HG02884 (cell line): ENCODE results near the gene RBMS3.
"Not testable (repeated sequence)": the region's sequence is repeated elsewhere in the genome, so short reads cannot be mapped to it uniquely, and the experiment has no call there.

ENCODE experiments used
- ATAC-seq: cut with Tn5 transposase; IDR thresholded peaks from one replicate; pipeline ENCODE4 v1.9.1; 2021; ENCODE audit warnings: mild to moderate bottlenecking, moderate library complexity; ENCODE audit not compliant: unreplicated experiment

Gene RBMS3

DNA sequence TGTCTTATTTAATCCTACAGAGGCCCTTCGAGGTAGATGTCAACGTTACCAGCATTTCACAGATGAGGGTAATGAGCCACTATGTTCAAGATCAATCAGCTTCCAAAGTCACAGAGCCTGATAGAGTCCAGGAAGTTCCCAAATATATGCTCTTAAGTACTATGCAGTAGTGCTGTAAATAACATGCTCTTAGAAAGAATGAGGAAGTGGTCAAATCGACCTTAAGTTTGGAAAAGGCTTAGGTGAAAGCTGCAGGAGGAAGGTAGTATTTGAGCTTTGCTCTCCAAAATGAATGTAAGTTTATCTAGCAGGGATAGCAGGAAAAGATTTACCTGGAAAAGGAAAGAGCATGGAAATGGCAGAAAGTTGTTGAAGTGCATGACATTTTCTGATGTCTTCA, 234.0 kb downstream of the RBMS3 start:
- ATAC-seq = no peak

DNA sequence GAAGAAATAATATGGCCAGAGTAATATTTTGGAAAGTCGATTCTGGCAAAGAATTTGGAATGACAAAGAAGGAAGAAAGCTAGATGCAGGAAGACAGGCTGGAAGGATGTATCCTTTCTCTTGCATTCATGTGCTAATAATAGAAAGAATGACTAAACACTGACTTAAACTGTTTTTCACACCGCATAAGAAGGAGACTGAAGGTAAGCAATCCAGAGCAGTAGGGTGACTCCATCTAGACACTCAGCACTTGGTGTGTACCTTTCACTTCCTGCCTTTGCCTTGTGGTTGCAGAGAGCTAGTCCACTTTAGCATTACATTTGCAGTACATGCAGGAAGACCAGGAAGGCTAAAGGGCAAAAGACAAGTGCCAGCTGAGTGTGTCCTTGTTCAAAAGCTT, 234.6 kb downstream of the RBMS3 start:
- peak; percentile 60 for ATAC-seq

DNA sequence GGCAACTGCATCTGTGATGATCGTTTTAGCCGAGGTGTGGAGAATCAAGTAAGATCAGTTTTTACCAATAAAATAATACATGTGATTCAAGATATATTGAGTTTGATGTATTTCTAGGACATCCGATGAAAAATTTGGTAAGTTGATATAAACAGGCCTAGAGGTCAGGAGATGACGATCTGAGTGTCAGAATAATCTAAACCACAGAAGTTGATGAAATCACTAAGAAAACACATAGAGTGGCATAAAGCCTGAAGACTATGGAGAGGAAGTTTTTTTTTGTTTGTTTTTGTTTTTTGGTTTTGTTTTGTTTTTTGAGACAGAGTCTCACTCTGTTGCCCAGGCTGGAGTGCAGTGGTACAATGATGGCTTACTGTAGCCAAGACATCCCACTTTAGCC, 235.3 kb downstream of the RBMS3 start:
- no peak for ATAC-seq

DNA sequence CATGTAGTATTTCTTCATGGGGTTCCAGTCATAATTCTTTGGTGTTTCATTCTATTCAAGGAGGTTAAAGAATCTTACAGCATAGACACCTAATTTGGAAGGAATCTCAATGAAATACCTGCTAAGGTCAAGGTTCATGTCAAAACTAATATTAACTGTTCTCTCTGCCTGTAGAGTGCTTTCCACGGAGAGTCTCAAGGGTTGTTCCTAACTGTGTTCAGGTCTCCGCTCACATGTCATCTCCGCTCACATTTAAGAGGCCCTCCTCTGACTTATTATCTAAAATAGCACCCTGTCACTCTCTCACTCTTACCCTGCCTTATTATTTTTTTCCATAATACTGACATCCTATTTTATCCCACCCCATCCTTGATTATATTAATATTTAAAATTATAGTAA, 239.9 kb downstream of the RBMS3 start:
- ATAC-seq = no peak

DNA sequence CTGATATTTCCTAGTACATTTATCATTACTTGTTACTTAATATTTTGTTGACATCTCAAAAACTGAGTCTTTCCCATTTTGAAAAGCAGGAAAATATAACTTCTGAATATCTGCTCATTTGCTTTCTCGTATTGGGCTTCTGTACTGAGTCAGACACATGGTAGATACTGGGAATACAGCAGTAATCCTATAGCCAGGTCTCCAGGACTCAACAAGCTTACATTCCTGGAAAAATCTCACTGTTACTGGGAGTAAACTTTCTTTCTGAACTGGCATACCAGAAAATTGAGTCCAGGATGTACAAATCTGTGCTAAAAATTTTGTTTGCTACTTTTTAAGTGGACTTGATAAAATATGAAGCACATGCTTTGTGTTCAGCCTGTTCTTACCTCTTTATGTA, 240.4 kb downstream of the RBMS3 start:
- no peak for ATAC-seq

DNA sequence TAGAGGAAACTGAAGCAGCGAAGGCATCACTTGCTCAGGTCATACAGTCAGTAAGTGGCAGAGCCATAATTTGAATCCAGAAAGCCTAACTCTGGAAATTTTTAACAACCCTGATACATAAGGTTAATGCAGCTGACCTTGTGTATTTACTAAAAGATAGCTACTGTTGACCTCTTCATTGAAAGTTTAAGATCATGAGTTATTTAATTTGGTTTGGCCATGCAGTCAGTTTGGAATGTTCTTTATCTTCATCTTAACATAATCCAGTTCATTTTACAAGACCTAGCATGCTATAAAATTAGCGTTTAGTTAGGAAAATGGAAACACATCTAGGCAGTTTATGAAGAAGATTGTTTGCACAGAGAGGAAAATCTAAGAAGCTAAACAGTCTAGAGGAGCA, 240.9 kb downstream of the RBMS3 start:
- ATAC-seq = no peak

DNA sequence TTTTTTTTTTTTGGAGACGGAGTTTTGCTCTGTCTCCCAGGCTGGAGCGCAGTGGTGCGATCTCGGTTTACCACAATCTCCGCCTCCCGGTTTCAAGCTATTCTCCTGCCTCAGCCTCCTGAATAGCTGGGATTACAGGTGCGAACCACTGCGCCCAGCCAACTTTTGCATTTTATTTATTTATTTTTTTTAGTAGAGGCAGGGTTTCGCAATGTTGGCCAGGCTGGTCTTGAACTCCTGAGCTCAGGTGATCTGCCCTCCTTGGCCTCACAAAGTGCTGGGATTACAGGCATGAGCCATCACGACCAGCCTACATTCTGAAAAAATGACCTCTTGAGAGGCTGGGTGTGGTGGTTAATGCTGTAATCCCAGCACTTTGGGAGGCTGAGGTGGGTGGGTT, 243.6 kb downstream of the RBMS3 start:
- not testable (repeated sequence) for ATAC-seq

DNA sequence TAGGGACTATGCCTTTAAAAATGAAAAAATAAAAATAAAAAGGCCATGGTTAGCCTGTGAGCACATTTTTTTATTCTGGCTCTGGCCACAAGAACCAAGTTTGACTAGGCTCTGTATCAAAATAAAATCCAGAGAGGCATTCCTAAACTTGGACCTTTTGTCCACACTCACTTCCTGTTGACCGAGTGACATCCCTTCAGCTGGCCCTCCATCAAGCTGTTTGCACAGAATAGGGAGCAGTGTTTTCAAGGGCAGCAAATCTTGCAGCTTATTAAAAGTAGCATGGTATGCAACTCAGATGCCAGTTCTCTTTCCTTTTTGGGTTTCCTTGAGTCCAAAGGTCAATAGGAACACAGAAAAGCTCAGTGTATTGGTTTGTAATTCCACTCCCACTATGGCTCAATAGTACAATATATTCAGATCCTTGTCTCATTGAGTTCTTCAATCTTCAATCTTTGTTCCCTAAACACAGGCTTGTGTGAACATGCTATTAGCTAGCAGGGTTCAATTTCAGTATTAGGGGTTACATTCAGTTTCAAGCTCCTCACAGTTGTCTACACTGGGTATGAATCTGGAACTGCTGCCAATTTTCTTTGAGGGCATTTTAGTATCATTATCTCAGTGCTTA, 244.5 kb downstream of the RBMS3 start:
- ATAC-seq = no peak

DNA sequence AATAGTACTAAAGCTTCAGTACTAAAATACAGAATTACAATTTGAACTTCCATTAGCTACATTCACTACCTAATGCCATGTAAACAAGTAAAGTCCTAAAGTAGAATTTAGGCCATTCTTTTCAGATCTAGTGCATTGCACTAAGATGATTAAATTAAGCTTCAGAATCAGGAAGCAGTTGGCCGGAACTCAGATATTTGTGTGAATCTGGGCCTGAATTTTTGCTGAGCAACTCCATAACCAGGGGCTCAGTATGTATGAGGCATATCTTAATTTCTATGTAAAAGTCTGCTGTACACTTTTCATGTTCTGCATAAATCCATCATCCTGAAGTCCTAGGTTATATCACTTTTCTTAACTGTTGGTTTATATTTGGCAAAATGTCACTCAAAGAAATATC, 246.4 kb downstream of the RBMS3 start:
- ATAC-seq = no peak

DNA sequence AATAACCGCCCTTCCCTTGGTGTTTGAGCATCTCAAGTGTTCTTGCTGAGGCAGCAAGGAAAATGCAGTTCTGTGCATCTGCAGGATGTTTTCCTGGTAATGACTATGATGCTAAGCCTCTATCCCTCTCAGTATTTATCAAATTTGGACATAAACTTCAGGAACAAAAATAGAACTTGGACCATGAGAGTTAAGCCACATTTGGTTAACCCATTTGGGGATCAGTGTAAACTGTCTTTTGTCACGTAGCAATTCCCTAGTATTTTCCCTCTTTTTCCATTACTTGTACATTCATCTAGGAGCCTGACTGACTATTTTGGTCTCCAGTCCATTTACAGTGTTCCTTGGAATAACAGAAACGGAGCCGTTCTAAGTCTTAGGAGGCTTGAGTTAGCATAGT, 250.8 kb downstream of the RBMS3 start:
- no peak for ATAC-seq

DNA sequence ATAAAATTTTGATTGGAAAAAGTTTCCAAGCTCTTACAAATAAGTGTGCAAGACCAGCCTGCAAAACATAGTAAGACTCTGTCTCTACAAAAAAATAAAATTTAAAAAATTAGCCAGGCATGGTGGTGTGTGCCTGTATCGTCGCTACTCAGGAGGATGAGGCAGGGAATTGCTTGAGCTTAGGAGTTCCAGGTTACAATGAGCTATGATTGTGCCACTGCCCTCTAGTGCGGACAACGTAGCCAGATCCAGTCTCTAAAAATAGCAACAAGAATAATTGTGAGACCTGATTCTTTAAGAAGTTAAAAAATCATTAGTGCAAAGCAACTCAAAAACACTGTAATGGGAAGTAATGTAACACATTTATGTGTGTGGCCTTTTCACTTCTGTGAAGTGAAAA, 251.6 kb downstream of the RBMS3 start:
- no peak for ATAC-seq

DNA sequence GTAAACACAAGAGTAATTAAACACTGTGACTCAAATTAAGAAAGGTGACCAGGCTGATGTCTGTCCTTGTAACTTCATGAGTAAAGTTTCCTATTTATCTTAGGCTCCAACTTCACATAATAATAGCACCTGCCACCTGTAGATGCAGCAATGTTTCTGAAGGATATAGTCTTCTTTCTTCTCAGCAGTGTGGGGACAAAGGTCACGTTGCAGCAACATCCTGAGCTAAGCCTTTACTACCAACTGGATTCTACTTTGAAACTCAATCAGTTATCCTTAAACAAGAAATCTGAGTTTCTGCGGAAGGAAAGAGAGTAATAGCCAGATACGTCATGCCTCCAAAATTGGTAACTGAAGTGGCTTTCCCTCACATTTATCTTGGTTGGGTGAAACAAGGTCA, 253.1 kb downstream of the RBMS3 start:
- ATAC-seq = no peak

DNA sequence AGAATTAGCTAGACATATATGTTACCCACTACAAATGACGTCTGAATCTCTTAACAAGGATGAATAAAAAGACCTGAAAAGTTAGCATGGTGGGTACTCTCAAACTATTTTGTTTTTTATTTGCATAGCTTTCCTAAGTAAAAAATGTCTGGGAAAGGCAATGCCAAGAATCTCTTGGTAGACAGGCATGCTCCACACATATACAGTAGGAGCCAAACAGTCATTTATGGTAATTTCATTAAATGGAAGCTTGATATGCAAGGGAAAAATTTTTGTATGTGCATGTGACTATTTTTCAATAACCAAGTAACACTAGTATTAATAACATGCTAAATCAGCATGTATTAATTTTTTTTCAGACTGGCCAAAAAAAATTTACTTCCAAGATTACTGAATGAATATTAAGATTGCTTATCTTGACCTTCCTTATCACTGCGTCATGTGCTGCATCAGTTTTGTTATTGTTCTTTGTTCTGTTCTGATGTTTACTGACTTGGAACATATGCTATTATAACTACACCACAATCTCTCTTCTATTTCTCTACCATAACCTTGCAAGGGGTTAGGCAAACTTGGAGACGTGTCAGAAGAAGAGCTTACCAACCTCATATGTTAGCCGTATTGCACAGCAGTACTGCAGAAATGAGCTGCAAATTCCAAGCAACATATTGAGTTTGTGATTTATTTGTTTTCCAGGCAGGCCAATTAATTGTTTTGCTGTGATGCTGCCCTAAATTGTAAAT, 255.3 kb downstream of the RBMS3 start:
- no peak for ATAC-seq

DNA sequence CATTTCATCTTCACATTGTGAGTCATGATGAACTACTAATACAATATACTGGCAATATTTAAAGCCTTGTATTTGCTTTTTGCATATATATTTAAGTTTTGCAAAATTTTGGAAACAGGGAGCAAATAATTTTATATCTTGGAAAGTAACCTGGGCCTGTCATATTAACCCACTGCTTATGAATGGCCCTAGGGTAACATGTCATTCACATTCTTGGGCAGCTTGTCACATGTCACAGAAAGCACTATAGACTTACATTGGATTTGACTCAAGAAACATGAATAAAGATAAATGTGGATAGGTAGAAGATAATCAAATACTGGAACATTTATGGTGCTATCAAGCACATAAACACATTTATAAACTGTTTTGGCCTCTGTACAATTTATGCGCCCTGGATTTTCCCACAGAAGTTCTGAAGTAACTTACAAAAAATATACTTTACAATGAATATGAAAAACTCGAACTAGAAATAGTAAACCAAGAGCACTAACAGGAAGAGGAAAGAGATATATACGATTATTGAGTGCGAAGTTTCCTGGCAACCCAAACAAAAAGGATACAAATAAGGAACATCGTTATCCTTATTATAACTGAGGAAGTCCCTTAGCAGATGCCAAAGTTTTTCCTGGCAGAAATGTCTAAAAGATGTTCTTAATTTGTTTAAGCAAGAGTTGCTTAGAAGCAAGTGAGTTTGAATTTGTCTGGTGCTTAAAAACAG, 257.2 kb downstream of the RBMS3 start:
- ATAC-seq = no peak

DNA sequence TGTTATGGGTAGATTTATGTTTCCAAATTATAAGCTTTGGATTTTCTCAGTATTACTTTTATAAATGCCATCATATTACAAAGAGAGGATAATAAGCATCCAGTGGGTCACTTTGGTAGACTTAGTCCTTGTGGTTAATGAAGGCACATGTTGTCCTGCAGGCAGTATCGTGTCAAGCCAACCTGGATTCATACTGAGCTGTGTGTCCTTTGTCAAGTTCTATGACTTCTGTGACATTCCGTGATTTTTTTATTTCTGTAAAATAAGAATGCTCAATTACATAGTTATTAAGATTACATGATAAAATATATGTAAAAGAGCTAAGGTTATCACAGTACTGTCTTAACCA, 257.7 kb downstream of the RBMS3 start:
- no peak for ATAC-seq

DNA sequence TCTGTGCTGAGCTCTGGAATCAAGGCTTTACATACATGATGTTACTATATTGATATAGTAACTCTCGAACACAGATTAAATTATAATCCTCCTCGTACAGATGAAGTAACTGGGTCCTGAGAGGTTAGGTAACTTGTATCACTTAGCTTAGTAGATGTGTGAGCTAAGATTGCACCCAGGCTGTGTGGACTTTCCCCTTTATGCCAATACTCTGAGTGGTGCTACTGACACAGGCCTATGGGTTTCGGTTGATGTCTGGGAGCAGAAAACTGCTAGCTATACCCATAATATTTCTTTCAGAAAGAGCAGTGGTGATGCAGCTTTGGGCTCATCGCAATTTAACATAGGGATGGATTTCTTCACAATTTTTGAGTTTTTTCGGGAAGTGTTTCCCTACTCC, 259.7 kb downstream of the RBMS3 start:
- ATAC-seq = no peak

DNA sequence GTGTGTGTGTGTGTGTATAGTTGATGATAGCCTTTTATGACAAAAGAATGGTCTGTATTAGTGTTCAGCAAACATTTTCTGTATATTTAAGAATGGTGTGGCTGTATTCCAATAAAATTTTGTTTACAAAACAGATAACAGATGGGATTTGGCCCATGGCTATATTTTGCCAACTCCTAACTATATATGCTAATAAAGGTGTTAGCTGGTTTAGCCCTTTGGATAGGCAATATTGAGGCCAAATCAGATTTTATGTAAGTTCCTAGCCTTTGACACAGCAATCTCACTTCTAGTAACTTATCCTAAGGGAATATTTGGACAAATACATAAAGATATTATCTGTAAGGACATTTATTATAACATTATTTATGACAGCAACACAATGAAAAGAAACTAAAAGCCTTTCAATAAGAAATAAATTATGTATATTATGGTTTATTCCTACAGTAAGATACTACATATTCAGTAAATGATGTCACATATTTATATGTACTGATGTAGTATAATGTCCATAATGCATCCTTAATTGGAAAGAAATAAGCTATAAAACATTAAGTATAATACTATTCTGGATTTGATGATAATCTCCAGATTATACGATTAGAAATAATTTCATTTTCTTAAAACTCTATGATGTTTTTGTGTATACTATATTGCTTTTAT, 264.0 kb downstream of the RBMS3 start:
- ATAC-seq = no peak

DNA sequence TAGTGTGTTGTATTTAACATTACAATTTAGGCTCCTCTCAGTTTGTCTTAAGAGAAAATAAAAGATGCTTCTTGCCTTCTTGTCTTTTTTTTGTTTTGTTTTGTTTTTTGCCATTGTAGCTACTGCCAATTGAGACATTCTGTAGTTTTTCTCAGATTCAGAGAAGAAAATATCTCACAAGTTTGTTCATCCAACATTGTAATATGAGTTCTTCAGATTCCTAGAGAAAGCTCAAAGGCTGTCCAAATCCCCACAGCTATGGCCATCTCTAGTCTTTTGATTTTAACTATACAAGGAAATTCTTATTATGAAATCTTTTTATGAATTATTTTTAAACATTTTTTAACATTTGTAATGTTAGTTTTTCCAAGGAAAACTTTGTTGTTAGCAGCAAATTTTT, 264.7 kb downstream of the RBMS3 start:
- ATAC-seq = no peak

DNA sequence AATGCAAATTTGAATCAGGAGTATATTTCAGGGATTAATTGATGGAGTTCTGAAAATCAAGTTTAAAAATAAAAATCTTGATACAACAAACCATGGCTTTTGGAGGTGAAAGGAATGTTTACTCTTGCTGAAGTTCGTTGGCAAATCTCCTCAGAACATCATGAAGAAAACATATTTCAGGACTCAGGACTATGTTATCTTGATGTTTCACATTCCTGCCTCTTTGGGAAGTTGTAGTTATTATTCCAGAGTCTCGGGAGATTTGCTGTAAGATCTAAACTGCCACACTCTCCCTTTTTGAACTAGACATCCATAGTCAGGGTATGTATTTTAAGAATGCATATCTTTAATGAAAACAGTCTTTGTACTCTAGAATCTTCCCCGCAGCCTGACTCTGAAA, 271.2 kb downstream of the RBMS3 start:
- no peak for ATAC-seq

DNA sequence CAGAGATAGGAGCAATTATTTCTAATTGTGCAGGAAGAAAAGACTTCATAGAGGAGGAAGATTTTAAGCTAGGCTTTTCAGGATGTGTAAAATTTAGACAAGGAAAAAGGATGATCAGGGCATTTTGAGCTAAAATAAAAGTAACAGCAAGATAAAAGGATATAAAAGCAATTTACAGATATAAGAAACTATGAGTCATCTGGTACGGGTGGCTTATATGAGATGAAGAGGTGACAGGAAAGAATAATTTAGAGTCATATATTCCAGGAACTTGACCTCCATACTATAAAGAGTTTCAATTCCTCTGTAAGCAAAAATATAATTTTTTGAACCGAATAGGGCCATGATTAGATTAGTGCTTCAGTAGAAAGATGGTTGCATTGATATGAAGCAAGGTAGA, 273.7 kb downstream of the RBMS3 start:
- ATAC-seq = no peak

DNA sequence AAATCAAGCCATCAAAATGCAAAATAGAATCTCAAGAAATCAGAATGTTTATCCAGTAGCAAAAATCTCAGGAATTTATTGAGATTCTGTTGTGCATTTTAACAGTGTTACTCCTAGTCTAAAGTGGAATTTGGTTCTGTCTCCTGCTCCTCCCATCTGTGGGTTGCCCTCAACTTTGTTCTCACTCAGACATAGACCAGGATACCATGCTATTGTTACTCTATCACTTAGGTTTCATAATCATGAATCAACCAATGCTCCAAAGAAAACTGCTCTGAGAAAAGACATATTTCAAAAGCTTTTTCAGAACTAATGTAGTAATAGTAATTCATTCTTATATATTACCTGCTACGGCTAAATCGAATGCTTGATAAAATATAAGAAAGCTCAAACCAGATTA, 274.7 kb downstream of the RBMS3 start:
- ATAC-seq = no peak

DNA sequence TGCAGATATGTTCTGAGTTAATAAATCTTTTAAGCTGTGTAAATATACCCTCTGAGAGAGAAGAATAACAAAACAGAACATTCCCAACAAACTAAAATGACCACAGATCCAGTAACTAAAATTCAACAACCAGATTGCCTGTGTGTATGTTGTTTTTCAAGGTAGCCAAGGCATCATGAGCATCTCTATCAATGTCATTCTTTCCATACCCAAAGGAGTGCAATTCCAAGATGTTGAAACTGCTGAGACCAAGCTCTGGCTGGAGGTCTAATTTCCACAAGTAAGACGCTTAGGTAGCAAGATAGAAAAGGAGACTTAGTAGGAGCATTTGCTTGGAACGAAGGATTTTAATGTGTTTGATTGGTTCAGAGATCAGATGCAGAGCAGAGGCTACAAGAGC, 276.3 kb downstream of the RBMS3 start:
- ATAC-seq = no peak
